HG03439 (cell line): ENCODE measurements around the gene TNFAIP2.

Experiments used
- ATAC-seq: cut with Tn5 transposase; IDR thresholded peaks from one replicate; pipeline ENCODE4 v1.9.1; 2021; ENCODE audit warnings: mild to moderate bottlenecking, moderate library complexity; ENCODE audit not compliant: unreplicated experiment

Gene TNFAIP2, protein sequence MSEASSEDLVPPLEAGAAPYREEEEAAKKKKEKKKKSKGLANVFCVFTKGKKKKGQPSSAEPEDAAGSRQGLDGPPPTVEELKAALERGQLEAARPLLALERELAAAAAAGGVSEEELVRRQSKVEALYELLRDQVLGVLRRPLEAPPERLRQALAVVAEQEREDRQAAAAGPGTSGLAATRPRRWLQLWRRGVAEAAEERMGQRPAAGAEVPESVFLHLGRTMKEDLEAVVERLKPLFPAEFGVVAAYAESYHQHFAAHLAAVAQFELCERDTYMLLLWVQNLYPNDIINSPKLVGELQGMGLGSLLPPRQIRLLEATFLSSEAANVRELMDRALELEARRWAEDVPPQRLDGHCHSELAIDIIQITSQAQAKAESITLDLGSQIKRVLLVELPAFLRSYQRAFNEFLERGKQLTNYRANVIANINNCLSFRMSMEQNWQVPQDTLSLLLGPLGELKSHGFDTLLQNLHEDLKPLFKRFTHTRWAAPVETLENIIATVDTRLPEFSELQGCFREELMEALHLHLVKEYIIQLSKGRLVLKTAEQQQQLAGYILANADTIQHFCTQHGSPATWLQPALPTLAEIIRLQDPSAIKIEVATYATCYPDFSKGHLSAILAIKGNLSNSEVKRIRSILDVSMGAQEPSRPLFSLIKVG

DNA sequence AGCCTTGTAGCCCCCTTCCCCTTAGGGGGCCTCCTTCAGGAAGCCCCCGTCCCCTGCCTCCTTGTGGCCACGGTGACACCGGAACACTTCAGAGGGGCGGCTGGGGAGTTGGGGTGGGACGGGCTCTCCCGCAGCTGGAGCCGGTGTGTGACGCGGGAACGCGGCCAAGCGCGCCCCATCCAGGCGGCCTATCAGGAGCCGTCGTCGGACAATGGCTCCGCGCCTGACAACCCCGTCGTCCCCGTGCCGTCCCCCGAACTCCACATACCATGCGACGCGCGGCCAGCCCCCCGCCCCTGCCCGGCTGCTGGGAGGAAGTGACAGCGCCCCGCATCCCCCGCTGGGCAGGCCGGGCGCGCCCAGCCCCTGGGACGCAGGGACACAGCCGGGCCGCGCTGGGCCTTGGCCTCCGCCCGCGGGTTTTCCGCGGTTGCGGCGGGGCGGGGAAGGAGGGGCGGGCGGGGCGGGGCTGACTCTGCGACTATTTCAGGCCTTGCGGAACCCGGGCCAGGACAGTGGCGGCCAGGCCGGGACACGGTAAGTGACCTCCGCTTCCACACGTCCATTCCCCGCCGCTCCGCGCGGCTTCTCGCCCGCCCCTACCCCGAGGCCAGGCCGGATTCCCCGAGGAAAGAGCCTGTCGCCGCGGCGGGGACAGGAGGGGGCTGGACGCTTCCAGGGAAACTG, at the start of gene TNFAIP2:
TNFAIP2 (plus strand) TSS at position 515 of the 687 bp plus-strand sequence. CDS start 2,997 bp downstream, outside the sequence.
- no peak for ATAC-seq

DNA sequence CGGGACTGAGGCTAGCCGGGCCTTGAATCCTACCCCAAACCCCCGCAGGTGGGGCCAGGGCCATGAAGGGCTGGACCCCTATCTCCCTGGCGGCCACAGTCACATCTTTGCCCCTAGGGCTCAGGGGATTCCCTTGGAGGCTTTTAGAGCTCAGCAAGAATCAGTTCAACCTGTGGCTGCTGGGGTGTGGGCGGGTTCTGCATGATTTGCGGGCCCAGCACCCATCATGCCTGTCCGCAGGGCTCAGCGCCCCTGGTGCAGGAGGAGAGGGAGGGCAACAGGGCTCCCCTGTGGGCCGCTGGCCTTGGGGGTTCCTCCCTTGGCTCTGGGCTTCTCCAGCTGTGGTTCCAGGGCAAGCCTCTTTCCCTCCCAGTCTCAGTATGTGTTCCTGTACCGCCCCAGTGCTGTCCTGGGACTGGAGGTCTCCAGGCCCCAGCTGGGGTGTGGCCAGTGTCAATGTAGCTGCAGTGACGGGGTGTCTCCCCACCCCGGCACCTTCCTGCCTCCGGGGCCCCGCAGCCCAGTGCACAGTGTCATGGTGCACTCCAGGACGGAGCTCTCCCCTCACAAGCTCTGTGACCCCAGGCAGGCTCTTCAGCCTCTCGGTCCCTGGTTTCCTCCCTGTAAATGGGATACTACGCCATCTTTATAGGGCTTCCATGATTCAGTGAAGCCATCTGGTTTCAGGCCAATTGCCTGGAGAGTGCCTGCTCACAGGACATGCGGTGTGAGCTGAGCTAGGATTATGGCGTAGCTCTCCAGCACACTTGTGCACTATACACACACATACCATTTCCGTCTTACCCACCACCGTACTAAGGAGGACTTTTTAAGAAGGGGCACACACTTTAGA, 49.2 kb upstream of the TNFAIP2 start:
- ATAC-seq, result no peak

DNA sequence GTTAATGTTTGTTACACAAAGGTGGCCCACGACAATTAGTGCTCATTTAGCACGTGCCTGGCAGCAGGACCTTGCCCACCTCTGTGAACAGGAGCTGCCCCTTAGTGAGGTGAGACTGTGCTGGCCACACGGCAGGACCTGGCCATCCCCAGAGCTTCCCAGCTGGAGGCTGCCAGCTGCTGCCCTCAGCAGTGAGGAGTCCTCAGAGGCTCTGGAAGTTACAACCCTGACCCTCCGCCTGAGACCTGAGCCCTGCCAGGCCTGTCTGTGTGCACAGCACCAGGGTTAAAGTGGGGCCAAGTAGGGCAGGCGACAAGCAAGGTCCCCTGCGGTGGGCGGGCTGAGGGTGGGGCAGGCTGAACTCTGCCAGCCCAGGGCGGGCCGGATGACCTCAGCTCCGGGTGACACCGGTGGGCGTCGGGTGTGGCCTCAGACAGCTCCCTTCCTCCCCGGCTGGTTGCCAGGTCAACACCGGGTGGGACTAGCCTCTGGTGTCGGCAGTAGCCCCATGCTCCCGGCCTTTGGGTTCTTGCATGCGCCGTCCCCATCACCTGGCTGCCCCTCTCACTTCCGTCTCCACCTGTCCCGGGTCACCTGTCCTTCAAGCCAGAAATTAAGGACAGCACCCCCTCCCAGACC, 48.4 kb upstream of the TNFAIP2 start:
- no peak for ATAC-seq

DNA sequence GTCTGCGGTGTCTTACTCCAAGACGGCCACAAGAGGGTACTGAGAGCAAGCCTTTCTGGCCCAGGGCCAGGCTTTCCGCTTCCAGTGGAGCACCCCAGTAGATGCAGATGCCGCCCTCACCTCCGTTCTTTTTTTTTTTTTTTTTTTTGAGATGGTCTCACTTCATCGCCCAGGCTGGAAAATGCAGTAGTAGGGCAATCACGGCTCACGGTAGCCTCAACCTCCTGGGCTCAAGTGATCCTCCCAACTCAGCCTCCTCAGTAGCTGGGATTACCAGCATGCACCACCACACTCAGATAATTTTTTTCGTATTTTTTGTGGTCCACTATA, 44.9 kb upstream of the TNFAIP2 start:
- peak; percentile 52 for ATAC-seq

DNA sequence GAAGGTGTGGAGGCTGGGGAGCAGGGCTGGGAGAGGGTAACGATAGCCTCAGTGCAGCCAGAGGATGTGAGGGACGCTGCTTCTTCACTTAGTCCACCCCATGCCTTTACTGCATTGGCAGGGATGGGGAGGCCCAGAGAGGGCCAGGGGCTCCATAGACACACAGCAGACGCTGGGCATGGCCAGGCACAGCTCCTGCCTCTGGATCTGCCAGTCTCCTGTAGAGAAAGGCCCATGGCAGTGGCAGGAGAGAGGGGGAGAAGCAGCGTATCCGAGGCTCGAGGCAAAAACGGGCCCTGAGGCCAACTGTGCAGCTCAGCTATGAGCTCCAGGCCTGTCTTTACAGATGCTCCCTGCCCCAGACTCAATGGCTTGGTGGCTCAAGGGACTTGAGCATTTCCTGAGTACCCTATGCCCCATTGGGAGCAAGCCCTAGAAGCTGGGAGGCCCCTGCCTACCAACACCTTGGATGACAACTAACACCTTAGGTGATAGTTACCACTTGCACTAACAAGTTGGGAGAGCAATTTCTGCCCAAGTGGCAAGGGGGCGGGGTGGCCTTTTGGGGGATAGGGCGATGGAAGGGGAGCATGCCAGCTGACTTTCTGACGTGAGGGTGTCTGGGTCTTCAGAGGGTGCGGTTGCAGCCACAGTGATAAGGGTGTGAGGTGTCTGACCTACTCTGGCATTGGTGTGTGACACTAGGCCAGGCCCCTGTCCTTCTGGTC, 44.2 kb upstream of the TNFAIP2 start:
- ATAC-seq, result no peak

DNA sequence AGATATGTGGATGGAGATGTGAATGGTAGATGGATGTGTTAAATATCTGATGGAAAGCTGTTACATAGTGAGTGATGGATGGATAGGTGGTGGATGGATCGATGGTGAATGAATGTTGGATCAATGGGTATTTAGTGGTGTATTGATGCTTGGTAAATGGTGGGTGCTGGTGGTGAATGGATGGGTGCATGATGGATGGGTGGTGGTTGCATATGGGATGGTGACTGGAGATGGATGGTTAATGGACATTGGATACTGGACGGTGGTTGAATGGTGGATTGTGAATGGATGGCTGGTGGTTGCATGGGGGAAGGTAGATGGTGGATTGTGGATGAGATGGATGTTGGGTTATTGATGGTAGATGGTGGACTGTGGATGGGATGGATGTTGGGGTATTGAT, 41.3 kb upstream of the TNFAIP2 start:
- no peak for ATAC-seq

DNA sequence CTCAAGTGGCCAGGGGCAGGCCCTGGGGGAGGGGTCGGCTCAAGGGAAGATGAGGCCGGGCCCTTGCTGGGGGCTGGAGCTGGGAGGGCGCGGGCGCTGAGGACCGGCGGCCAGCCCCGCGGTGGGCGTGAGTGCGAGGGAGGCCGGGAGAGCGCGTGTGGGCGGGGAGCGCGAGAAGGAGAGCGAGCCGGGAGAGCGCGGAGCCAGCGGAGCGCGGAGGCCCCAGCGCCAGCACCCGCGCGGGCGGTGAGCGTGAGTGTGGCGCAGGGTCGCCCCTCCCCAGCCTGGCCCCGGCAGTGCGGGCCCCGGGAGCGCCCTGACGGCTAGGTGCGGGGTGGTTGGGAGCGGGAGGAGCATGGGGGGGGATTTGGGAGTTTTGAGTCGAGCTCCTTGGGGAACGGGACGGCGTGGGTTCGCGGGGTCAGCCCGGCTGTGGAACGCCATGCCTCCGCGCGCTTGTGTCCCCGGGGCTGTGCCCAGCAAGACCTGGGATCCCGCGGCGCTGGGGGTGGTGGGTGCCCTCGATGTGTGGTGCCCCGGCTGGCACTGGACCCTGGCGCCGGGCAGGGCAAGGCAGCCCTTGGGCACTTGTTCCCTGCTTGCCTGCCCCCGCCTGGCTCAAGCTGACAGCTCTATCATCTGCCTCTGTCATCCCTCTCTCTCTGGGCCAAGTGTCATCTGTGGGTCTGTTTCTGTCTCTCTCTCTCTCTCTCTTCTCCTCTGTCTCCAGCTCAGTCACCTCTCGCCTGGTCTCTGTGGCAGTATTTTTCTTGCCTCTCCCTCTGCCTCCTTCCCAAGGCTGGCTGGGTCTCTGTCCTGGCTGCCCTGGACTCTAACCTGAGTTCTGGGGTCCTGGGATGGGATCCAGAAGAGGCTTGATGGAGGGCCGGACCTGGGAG, 39.0 kb upstream of the TNFAIP2 start, which contains the start of gene LBHD2:
LBHD2 (plus strand) TSS at position 190 of the 899 bp plus-strand sequence. CDS start 1,803 bp downstream, outside the sequence.
- no peak for ATAC-seq

DNA sequence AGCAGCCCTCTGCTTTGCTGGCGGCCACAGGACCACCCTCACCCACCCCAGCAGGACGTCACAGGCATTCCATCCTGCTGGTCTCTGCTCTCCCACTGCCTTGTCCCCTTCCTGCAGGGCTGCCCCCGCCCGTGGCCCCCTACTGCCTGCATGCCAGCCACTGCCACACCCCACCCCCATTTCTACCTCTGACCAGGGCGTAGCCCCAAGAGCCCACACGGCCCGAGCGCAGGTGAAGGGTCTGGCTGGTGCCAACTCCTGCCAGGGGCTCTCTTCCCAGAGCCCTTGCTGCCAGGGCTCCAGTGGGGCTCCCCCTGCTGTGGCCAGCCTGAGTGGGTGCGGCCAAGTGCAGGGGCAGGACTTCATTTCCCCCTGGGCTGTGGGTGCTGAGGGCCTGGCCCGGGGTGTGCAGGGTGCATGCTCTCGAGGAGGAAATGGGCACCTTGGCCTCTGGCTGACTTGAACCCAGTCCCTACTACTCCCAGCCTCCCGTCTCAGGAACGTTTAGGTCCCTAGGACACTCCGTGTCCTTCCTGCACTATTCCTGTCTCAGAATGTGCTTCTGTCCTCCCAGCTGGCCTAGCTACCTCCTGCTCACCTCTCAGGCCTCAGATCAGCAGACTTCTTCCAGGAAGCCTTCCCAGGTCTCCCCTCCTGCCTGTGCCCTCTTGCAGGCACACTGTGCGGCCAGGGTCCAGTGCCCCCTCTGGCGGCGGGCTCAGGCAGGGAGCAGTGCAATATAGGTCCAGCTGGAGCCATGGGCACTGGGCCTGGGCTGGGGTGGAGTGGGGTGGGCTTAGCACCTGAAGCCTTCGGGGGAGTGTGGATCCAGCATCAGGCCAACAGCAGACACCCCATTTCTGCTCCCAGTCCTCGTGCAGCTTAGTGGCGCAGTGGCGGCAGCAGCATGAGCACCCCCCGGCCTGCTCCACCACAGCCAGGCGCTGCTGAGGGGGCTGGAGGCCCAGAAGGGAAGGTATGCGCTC, 37.9 kb upstream of the TNFAIP2 start:
- no peak for ATAC-seq

DNA sequence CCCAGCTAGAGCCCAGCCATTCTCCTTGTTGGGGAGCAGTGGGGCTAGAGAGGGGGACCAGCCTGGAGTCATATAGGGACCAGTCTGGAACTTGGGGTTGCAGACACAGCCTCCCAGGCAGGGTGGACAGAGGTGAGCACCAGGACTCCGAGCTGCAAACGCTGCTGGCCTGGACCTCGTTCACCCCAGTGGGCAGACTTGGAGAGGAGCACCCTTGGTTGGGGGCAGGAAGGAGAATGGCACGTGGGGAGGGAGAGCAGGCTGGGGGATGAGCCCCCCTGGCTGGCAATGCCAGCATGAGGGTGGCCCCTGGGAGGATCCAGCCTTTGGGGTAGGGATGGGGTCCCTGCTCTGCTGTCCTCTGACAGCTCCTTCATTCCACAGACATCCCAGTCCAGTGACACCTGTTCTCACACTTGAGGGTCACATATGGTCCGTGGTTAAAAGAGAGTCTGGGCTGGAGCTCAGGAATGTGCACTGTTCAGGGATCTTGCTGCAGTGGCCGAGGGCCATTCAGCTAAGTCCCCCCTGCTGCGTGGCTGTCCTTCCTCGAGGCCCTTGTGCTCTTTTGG, 36.4 kb upstream of the TNFAIP2 start:
- no peak for ATAC-seq

DNA sequence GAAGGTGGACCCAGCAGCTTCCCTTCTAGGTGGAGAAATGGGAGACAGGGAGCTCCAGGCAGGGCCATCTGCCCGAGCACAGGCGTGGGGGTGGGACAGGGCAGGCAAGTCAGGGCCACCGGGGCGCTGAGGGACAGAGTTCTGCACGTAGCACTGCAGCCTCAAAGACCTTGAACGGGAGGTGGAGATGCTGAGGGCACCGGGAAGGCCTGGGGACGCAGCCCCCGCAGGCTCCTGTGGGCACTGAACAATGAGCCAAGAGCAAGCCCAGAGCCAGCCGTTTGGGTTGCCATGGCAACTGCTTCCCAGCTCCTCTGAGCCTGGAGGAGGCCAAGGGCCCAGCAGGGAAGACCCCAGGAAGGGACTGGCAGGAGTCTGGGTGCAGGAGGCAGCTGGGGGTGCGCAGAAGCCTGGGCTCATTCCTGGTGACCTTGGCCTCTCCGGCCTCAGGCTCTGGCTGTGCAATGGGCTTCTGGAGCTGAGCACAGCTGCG, 35.9 kb upstream of the TNFAIP2 start:
- no peak for ATAC-seq

DNA sequence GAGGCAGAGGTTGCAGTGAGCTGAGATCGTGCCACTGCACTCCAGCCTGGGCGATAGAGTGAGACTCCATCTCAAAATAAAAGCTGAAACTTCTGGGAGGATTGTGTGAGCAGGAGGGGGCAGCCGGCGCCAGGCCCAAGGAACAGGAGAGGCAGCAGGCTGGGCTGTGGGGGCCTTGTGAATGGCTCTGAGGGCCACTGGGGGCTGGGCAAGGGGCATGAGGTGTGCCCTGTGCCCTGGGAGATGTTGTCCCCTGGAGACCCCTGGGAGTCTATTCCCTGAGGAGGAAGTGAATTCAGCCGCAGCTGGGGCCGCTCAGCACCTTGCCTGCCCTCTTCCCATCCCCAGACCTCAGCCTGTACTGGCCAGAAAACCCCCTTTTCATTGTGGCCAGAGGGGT, 34.3 kb upstream of the TNFAIP2 start:
- ATAC-seq, result no peak

DNA sequence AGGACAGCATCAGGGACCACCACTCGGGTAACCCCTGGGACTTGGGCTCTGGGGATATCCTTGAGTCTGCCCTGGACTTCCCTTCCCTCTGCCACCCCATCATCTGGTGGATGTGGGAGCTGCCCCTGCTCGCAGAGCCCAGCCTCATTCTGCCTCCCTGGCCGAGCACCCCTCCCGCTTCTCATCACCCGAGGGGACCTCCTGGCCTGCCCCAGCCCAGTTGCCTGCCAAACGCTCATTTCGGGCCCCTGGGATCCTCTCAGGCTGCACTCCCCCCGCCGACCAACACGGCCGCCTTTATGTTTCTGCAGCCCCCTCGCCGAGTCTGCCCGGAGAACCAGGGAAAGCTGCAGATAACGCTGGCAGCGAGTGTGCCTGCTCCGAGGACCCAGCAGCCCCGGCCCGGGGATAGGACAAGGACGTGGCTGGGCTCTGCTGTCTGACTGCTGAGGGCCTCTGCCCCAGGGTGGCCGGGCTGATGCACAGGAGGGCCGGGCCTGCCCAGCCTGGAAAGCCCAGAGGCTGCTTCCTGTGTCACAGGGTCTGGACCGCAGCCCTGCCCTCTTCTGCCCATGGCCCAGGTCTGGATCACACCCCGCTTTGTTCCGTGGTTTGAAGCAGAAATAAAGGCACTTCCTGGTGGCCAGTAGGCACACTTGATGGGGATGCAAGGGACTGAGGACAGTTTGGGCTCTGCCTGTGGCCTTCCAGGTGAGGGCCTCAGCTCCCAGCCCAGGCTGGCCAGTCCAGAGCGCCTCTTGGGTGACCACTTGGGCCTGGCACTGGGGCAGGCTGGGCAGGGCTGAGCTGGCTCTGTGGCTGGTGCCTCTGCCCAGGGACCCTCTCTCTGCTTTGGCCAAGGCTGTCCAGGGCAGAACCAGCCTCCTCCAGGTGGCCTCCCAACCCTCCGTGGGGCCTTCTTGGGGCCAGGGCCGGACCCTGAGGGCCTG, 33.6 kb upstream of the TNFAIP2 start:
- ATAC-seq, result no peak

DNA sequence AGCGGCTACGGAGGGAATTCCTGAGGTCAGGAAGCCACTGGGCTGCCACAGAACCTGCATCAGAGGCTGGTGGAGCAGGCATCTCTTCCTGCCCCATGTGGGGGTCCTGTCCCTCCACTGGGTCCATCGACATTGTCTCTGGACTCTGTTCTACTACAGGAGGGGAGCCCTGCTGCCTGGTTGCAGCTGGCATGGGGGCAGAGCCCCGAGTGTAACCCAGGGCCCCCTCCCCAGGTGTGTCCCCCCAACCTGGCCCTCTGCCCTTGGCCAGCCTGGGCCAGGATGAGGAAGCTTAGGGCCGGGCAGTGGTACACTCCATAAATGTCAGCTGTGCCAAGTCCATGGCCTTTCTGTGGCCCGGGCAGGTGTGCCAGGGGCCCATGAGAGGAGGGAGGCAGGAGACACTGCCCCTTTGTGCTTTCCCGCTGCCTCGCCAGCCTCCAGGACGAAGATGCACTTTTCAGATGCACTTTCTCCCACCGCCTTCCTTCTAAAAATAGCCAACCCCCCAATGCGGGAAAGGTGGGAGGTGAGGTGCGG, 32.7 kb upstream of the TNFAIP2 start:
- no peak for ATAC-seq

DNA sequence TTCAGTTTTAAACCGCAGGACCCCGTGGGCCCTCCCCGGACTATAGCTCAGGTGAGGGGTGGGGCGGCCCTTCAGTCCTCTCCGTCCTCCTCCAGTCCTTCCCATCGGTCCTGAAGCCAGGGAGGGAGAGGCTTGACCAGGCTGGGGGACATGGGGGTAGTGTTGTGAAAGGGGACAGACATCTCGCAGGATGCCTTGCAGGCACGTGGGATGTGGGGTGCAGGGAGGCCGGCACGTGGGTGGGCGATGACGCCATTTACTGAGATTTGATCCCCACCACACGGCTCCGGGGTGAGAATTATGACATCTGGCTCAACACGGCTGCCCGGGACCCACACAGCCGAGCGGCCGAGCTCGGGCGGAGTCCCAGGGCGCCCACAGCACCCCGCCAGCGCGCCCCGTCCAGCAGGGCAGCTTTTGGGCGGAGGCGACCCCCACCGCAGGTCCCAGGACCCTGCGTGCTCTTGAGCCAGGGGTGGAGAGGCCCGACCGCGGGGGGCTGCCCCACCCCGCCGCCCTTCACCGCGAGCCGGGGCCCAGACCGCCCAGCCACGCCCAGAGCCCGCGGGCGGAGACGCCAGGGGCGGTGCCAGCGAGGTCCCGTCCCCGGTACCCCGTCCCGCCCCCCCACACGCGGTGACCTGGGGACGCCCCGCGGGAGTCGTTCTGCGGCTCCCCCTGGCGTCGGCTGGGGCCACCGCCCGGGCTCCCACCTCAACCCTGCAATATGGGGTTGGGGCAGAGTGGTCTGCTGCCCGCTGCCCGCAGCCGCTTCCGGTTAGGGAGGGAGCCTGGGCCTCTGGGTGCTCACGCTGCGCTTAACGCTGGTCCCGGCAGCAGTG, 32.0 kb upstream of the TNFAIP2 start:
- ATAC-seq, result peak; percentile 46

DNA sequence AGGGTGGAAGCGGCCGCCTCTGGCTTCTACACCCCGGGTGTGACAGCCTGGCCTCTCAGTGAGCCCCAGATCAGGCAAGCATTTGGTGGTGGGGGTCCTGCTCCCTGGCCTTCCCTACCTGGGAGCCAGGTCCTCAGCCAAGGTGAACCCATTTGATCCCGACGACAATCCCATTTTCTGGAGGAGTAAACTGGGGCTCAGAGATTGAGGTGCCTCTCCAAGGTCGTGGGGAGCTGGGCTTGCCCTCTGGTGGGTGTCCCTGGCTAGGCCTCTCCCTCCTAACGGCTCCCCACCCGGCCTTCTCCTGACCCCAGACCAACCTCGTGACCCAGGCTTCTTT, 31.4 kb upstream of the TNFAIP2 start:
- peak; percentile 12 for ATAC-seq
